ENCODE data around the gene CIZ1. TPM values are rescaled to one million over a fixed set of nuclear protein-coding genes. Genes with fewer than 3 reads are reported as not detected.
"Not testable (repeated sequence)": the region's sequence is repeated elsewhere in the genome, so short reads cannot be mapped to it uniquely, and the experiment has no call there.

The CIZ1 gene
- total RNA-seq, 1 experiment from 2014 or later: 56.6 TPM

- DNase-seq (ENCODE audit: extremely low read depth, low read depth): no peak
Observed at GRCh38 chr9:128149001-128149701, 42.2 kb downstream of the CIZ1 start, which contains the start of gene LCN2. LCN2 (plus strand) TSS chr9:128149453; CDS start chr9:128149526, 73 bp downstream.

DNA sequence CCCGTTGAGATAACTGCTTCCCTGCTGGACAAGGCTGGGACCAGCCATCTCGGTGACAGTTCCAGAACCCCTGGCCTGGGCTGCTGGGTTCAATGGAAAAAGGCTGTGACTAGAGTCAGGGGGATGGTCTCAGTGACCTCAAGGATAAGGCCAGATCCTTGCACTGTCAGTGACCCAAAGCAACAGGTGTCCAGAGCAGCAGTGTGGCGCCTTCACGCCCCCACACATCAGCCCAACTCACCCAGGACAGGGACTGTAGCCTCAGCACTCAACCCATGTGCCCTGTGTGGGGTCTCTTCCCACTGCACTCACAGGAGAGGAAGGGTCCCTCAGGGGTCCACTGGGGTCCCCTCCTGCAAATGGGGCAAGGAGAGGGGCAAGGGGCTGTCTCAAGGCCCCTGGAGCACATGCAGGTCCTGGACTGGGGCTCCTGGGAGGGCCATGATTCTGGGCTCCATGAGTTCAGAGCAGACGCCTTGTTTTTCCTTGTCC lies 42.8 kb downstream of the CIZ1 start:
- no peak for DNase-seq (ENCODE audit: extremely low read depth, low read depth)

- no peak for DNase-seq (ENCODE audit: extremely low read depth, low read depth)
Observed at GRCh38 chr9:128146591-128147120, 44.7 kb downstream of the CIZ1 start.

GRCh38 chr9:128145951-128146351 lies 45.4 kb downstream of the CIZ1 start:
- DNase-seq (ENCODE audit: extremely low read depth, low read depth): no peak

GRCh38 chr9:128145536-128145935 lies 45.8 kb downstream of the CIZ1 start:
- DNase-seq (ENCODE audit: extremely low read depth, low read depth): no peak

DNA sequence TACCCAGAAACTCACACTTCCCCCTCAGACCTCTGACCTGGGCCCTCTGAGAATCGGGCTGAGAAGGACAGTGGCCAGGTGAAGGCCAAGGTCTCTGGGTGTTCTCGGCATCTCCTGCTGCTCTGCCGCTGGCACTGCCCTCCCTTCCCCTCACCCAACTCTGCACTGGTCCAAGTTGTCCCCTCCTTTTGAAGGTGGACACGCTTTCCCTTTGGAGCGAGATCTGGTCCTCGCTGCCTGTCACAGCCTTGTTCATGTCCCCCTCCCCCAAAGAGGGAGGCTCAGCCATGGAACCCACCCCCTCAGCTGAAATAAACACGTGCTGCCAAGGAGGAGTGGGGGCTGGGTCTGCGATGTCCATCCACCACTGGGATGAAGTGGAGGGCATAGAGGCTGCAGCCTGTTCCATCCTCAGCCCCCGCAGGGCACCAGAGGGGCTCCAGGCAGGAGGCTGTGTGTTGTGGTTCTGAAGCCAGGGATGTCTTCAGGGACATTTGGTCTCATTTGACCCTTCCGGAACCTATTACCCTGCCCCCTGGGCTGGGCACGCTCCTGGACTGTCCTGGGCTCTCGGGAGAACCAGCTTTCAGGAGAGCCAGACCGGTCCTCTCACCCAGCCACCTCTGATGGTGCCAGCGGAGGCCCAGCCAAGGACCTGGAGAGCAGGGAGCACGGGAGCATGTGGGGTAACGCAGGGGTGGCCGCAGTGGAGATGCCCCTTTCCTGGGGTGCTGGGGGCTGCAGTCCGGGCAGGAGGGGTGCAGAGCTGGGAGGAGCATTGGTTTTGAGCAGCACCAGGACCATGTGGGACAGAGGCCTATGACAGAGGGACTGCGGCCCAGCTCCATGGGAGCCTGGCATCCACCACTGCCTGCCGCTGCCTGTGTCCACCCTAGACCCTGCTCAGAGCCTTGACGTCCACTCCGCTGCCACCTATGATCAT lies 46.9 kb downstream of the CIZ1 start:
- DNase-seq (ENCODE audit: extremely low read depth, low read depth): no peak

DNA sequence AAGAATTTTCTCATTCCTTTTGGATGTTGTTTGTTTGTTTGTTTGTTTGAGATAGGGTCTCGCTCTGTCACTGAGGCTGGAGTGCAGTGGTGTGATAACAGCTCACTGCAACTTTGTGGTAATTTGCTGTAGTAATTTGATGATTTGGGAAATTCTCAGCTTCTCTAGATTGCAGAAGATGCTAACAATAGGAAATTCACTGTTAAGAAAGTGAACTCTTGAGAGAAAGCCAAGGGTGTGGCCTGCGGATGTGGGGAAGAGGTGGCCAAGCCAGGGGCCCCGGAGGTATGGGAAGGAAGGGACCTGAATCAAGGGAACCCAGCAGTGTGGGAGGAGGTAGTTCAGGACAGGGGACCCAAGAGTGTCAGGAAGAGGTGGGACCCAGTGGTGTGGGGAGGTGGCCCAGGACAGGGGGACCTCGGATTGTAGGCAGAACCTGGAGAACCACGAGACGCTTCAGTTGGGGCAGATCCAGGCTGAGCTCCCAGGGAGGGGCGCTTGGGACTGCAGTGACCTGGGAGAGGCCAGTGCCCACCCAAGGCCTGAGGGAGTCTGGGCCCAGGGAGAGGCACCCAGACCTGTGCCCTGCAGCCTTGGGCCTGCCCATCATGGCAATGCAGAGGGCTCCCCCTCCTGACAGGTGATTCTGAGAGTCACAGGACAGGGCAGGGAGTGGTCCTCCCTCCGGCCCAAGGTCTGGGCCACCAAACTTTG lies 47.7 kb downstream of the CIZ1 start:
- no peak for DNase-seq (ENCODE audit: extremely low read depth, low read depth)

DNA sequence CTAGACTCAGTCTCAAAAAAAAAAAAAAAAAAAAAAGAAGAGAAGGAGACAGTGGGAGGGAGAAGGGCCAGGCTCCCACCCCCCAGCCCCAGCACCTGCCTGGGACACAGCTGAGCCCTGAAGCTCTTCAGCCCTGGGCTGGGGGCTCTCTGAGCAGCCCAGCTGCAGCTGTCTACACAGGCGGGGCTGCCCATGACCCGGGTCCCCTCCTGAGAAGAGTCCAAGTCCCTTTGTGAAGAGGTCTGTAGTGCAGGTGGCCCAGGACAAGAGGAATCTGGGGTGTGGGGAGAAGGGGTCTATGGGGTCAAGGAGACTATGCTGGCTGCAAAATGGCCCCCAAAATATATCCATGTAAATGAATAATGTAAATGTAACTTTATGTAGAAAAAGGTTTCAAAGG lies 48.8 kb downstream of the CIZ1 start:
- DNase-seq (ENCODE audit: extremely low read depth, low read depth): no peak

DNA sequence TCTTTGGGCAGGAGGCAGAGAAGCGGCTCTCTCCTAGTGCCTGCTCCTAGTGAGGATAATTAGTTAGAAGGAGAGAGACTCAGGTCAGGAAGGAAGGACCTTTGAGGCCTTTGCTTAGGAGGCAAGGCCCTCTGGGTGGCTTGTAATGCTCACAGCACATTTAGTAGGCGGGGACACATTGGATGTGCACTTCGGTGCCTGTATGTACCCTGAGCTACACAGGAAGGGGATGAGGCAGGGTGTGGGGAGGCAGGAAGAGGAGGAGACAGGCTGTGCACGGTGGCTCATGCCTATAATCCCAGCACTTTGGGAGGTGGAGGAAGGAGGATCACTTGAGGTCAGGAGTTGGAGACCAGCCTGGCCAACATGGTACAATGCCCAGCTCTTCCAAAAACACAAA lies 49.3 kb downstream of the CIZ1 start:
- DNase-seq (ENCODE audit: extremely low read depth, low read depth): no peak

DNA sequence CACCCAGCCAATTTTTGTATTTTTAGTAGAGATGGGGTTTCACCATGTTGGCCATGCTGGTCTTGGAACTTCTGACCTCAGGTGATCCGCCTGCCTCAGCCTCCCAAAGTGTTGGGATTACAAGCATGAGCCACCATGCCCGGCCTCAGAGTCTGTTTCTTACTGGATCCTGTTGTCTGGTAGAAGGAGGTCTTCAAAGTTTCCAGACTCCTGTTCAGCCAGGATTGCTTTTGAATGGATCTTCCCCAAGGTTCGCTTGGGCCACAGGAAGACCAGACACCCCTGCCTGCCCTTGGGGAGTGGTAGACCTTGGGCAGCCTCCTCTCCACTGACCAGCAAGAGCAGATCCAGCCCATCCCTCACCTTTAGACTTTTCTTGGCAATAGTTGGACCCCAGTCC lies 49.8 kb downstream of the CIZ1 start:
- DNase-seq (ENCODE audit: extremely low read depth, low read depth): no peak

GRCh38 chr9:128139621-128140020 lies 51.8 kb downstream of the CIZ1 start:
- no peak for DNase-seq (ENCODE audit: extremely low read depth, low read depth)

- no peak for DNase-seq (ENCODE audit: extremely low read depth, low read depth)
Observed at GRCh38 chr9:128138001-128138400, 53.4 kb downstream of the CIZ1 start.

DNA sequence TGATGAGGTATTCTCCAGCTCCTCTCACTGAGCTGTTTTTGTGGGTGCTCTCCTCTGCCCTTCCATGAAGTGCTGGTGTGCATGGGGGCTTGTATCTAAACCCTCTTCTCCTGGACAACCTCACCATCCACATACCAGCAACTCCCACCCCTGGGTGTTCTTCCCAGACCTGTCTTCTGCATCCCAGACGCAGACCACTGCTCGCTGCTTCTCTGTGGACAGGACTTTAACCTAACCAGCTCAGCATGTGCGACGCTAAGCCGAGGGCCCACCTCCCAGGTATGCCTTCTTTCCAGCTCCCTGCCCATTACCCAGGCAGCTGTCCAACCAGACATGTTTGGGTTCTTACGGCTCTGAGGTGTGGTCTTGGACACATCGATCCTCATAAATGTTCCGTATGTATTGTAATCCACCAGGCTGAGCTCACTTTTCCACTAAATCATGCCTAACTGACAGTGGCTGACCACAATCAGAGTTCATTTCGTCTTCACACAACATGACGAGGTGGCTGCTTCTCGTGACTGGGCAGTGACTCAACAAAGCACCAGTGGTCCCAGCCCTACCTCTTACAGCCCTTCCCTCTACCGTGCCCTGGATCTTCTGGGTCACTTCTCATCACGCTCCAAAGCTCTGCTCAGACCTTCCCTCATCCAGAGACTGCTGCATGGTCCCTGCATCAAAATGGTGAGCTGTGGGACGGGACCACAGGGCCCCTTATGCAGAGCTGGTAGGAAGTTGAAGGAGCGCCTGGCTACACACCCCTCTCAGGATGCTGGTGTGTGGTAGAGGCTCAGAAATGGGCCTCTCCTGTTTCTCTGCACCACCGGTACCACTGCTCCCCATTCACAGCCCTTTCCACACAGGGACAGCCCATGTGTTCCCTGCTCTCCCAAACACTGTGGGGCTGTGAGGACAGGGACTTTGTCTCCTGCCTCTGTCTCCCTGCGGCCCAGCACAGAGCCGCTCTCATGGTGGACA lies 54.3 kb downstream of the CIZ1 start:
- DNase-seq (ENCODE audit: extremely low read depth, low read depth): no peak

DNA sequence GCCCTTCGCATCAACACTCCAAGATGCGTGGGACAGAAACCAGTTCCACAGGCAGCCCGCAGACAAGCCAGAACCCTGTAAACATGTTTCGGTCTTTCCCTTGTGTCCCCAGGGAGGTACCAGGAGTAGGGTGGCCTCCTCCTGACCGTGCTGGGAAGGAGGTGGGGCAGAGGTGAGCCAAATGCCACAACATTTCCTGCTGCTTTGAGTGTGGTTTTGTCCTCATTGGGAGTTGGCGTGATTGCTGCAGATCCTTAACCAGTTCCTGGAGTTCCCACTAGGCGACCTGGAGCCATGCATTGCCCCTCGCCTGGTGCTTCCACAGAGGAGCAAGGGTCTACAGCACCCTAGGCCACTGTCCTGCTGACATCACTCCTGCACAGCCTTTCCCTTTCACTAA lies 55.8 kb downstream of the CIZ1 start:
- not testable (repeated sequence) for DNase-seq (ENCODE audit: extremely low read depth, low read depth)

- not testable (repeated sequence) for DNase-seq (ENCODE audit: extremely low read depth, low read depth)
Observed at GRCh38 chr9:128132139-128132538, 59.2 kb downstream of the CIZ1 start.

- DNase-seq (ENCODE audit: extremely low read depth, low read depth): not testable (repeated sequence)
Observed at GRCh38 chr9:128131346-128131745, 60.0 kb downstream of the CIZ1 start.

GRCh38 chr9:128130651-128131050 lies 60.7 kb downstream of the CIZ1 start:
- DNase-seq (ENCODE audit: extremely low read depth, low read depth): not testable (repeated sequence)

DNA sequence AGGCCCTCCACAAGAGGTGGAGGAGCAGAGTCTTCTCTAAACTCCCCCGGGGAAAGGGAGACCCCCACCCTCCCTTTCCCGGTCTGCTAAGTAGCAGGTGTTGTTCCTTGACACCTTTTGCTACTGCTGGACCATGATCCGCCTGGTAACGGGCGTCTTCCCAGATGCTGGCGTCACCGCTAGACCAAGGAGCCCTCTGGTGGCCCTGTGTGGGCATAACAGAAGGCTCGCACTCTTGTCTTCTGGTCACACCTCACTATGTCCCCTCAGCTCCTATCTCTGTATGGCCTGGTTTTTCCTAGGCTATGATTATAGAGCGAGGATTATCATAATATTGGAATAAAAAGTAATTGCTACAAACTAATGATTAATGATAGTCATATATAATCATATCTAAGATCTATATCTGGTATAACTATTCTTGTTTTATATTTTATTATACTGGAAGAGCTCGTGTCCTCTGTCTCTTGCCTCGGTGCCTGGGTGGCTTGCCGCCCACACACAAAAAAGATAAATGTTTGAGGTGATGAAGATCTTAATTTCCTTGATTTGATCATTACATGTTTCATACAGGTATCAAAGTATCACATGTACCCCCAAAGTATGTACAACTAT lies 61.3 kb downstream of the CIZ1 start:
- not testable (repeated sequence) for DNase-seq (ENCODE audit: extremely low read depth, low read depth)
